ENCODE data around the gene CXCL6.

The CXCL6 gene

GRCh38 chr4:73822389-73822788 lies 14.1 kb upstream of the CXCL6 start:
- Histone ChIP-seq H3K27ac (ENCODE audit: low read depth, low read length) (no peak overlapping the region), H3K36me3 (ENCODE audit: control insufficient read depth, insufficient read depth, low read length) (no peaks in the 10 kb centered on the region), H3K4me1 (ENCODE audit: control insufficient read depth, insufficient read depth, low read length) (no peaks in the 10 kb centered on the region), H3K27me3 (ENCODE audit: control insufficient read depth, insufficient read depth, low read length) (no peaks in the 10 kb centered on the region), H3K4me3 (ENCODE audit: low read length) (no peak overlapping the region), H3K9ac (ENCODE audit: low read length) (no peak overlapping the region)

- Histone ChIP-seq H3K27ac (ENCODE audit: low read depth, low read length) (no peak overlapping the region), H3K9ac (ENCODE audit: low read length) (no peak overlapping the region), H3K4me1 (ENCODE audit: control insufficient read depth, insufficient read depth, low read length) (no peaks in the 10 kb centered on the region), H3K27me3 (ENCODE audit: control insufficient read depth, insufficient read depth, low read length) (no peaks in the 10 kb centered on the region), H3K4me3 (ENCODE audit: low read length) (no peak overlapping the region), H3K36me3 (ENCODE audit: control insufficient read depth, insufficient read depth, low read length) (no peaks in the 10 kb centered on the region)
These were observed 13.5 kb upstream of the CXCL6 start for GRCh38 chr4:73822812-73823504.

GRCh38 chr4:73823760-73824159 lies 12.7 kb upstream of the CXCL6 start:
- no peak overlapping the region for H3K9ac ChIP-seq (ENCODE audit: low read length)
- H3K4me1 ChIP-seq (ENCODE audit: control insufficient read depth, insufficient read depth, low read length): no peaks in the 10 kb centered on the region
- no peak overlapping the region for H3K4me3 ChIP-seq (ENCODE audit: low read length)
- no peak overlapping the region for H3K27ac ChIP-seq (ENCODE audit: low read depth, low read length)
- H3K36me3 ChIP-seq (ENCODE audit: control insufficient read depth, insufficient read depth, low read length): no peaks in the 10 kb centered on the region
- H3K27me3 ChIP-seq (ENCODE audit: control insufficient read depth, insufficient read depth, low read length): no peaks in the 10 kb centered on the region

- no peaks in the 10 kb centered on the region for H3K27me3 ChIP-seq (ENCODE audit: control insufficient read depth, insufficient read depth, low read length)
- no peak overlapping the region for H3K9ac ChIP-seq (ENCODE audit: low read length)
- no peaks in the 10 kb centered on the region for H3K36me3 ChIP-seq (ENCODE audit: control insufficient read depth, insufficient read depth, low read length)
- no peak overlapping the region for H3K27ac ChIP-seq (ENCODE audit: low read depth, low read length)
- H3K4me1 ChIP-seq (ENCODE audit: control insufficient read depth, insufficient read depth, low read length): no peaks in the 10 kb centered on the region
- no peak overlapping the region for H3K4me3 ChIP-seq (ENCODE audit: low read length)
These were observed 7.5 kb upstream of the CXCL6 start for GRCh38 chr4:73828956-73829355.

GRCh38 chr4:73831569-73831968 lies 4.9 kb upstream of the CXCL6 start:
- no peak overlapping the region for H3K4me3 ChIP-seq (ENCODE audit: low read length)
- H3K4me1 ChIP-seq (ENCODE audit: control insufficient read depth, insufficient read depth, low read length): no peaks in the 10 kb centered on the region
- no peaks in the 10 kb centered on the region for H3K36me3 ChIP-seq (ENCODE audit: control insufficient read depth, insufficient read depth, low read length)
- no peak overlapping the region for H3K9ac ChIP-seq (ENCODE audit: low read length)
- no peaks in the 10 kb centered on the region for H3K27me3 ChIP-seq (ENCODE audit: control insufficient read depth, insufficient read depth, low read length)
- no peak overlapping the region for H3K27ac ChIP-seq (ENCODE audit: low read depth, low read length)

- Histone ChIP-seq H3K9ac (ENCODE audit: low read length) (no peak overlapping the region), H3K27ac (ENCODE audit: low read depth, low read length) (no peak overlapping the region)
These were observed 3.7 kb upstream of the CXCL6 start for GRCh38 chr4:73832651-73833237.

GRCh38 chr4:73839071-73839470 lies 2.6 kb downstream of the CXCL6 start:
- H3K9ac ChIP-seq (ENCODE audit: low read length): no peak overlapping the region
- H3K36me3 ChIP-seq (ENCODE audit: control insufficient read depth, insufficient read depth, low read length): no peaks in the 10 kb centered on the region

More at GRCh38 chr4:73832651-73833237, 3.7 kb upstream of the CXCL6 start:
- Histone ChIP-seq H3K4me1 (ENCODE audit: control insufficient read depth, insufficient read depth, low read length) (no peaks in the 10 kb centered on the region), H3K4me3 (ENCODE audit: low read length) (no peak overlapping the region), H3K36me3 (ENCODE audit: control insufficient read depth, insufficient read depth, low read length) (no peaks in the 10 kb centered on the region), H3K27me3 (ENCODE audit: control insufficient read depth, insufficient read depth, low read length) (no peaks in the 10 kb centered on the region)

GRCh38 chr4:73839715-73840114 lies 3.2 kb downstream of the CXCL6 start:
- no peaks in the 10 kb centered on the region for H3K27me3 ChIP-seq (ENCODE audit: control insufficient read depth, insufficient read depth, low read length)
- no peak overlapping the region for H3K9ac ChIP-seq (ENCODE audit: low read length)
- H3K4me1 ChIP-seq (ENCODE audit: control insufficient read depth, insufficient read depth, low read length): no peaks in the 10 kb centered on the region
- H3K27ac ChIP-seq (ENCODE audit: low read depth, low read length): no peak overlapping the region
- no peaks in the 10 kb centered on the region for H3K36me3 ChIP-seq (ENCODE audit: control insufficient read depth, insufficient read depth, low read length)
- no peak overlapping the region for H3K4me3 ChIP-seq (ENCODE audit: low read length)

More at GRCh38 chr4:73839071-73839470, 2.6 kb downstream of the CXCL6 start:
- H3K27ac ChIP-seq (ENCODE audit: low read depth, low read length): no peak overlapping the region
- H3K4me1 ChIP-seq (ENCODE audit: control insufficient read depth, insufficient read depth, low read length): no peaks in the 10 kb centered on the region
- H3K27me3 ChIP-seq (ENCODE audit: control insufficient read depth, insufficient read depth, low read length): no peaks in the 10 kb centered on the region
- no peak overlapping the region for H3K4me3 ChIP-seq (ENCODE audit: low read length)

GRCh38 chr4:73841243-73841925 lies 4.9 kb downstream of the CXCL6 start:
- no peak overlapping the region for H3K27ac ChIP-seq (ENCODE audit: low read depth, low read length)
- H3K9ac ChIP-seq (ENCODE audit: low read length): no peak overlapping the region
- H3K27me3 ChIP-seq (ENCODE audit: control insufficient read depth, insufficient read depth, low read length): no peaks in the 10 kb centered on the region
- H3K4me1 ChIP-seq (ENCODE audit: control insufficient read depth, insufficient read depth, low read length): no peaks in the 10 kb centered on the region
- no peak overlapping the region for H3K4me3 ChIP-seq (ENCODE audit: low read length)
- no peaks in the 10 kb centered on the region for H3K36me3 ChIP-seq (ENCODE audit: control insufficient read depth, insufficient read depth, low read length)

- Histone ChIP-seq H3K9ac (ENCODE audit: low read length) (no peak overlapping the region), H3K4me3 (ENCODE audit: low read length) (no peak overlapping the region), H3K27me3 (ENCODE audit: control insufficient read depth, insufficient read depth, low read length) (no peaks in the 10 kb centered on the region), H3K27ac (ENCODE audit: low read depth, low read length) (no peak overlapping the region), H3K4me1 (ENCODE audit: control insufficient read depth, insufficient read depth, low read length) (no peaks in the 10 kb centered on the region), H3K36me3 (ENCODE audit: control insufficient read depth, insufficient read depth, low read length) (no peaks in the 10 kb centered on the region)
These were observed 6.2 kb downstream of the CXCL6 start for GRCh38 chr4:73842696-73843095.

- Histone ChIP-seq H3K27me3 (ENCODE audit: control insufficient read depth, insufficient read depth, low read length) (no peaks in the 10 kb centered on the region), H3K9ac (ENCODE audit: low read length) (no peak overlapping the region), H3K4me1 (ENCODE audit: control insufficient read depth, insufficient read depth, low read length) (no peaks in the 10 kb centered on the region), H3K27ac (ENCODE audit: low read depth, low read length) (no peak overlapping the region), H3K4me3 (ENCODE audit: low read length) (no peak overlapping the region), H3K36me3 (ENCODE audit: control insufficient read depth, insufficient read depth, low read length) (no peaks in the 10 kb centered on the region)
These were observed 6.9 kb downstream of the CXCL6 start for GRCh38 chr4:73843369-73843768.

GRCh38 chr4:73844345-73844744 lies 7.9 kb downstream of the CXCL6 start:
- H3K9ac ChIP-seq (ENCODE audit: low read length): no peak overlapping the region
- no peaks in the 10 kb centered on the region for H3K4me1 ChIP-seq (ENCODE audit: control insufficient read depth, insufficient read depth, low read length)
- H3K4me3 ChIP-seq (ENCODE audit: low read length): no peak overlapping the region
- H3K27ac ChIP-seq (ENCODE audit: low read depth, low read length): no peak overlapping the region
- no peaks in the 10 kb centered on the region for H3K36me3 ChIP-seq (ENCODE audit: control insufficient read depth, insufficient read depth, low read length)
- H3K27me3 ChIP-seq (ENCODE audit: control insufficient read depth, insufficient read depth, low read length): no peaks in the 10 kb centered on the region

All from rectal smooth muscle tissue (tissue), 1 donor.